ENCODE results near the gene MUC16.
"Not testable (repeated sequence)": the region's sequence is repeated elsewhere in the genome, so short reads cannot be mapped to it uniquely, and the experiment has no call there.

Gene MUC16

GRCh38 chr19:9009935-9010651, at the start of gene MUC16:
MUC16 (minus strand) TSS chr19:9010409.
- DNase-seq (ENCODE audit: low spot score): no peak

GRCh38 chr19:9058905-9059667, 48.9 kb upstream of the MUC16 start:
- no peak for DNase-seq (ENCODE audit: low spot score)

GRCh38 chr19:9057505-9058258, 47.5 kb upstream of the MUC16 start:
- DNase-seq (ENCODE audit: low spot score): no peak

- DNase-seq (ENCODE audit: low spot score): not testable (repeated sequence)
Measured at GRCh38 chr19:9056131-9056530, 45.9 kb upstream of the MUC16 start.

- DNase-seq (ENCODE audit: low spot score): peak; percentile 84
Measured at GRCh38 chr19:9054765-9055164, 44.6 kb upstream of the MUC16 start.

GRCh38 chr19:9054207-9054606, 44.0 kb upstream of the MUC16 start:
- DNase-seq (ENCODE audit: low spot score): no peak

- not testable (repeated sequence) for DNase-seq (ENCODE audit: low spot score)
Measured at GRCh38 chr19:9053674-9054073, 43.5 kb upstream of the MUC16 start.

GRCh38 chr19:9052894-9053293, 42.7 kb upstream of the MUC16 start:
- DNase-seq (ENCODE audit: low spot score): no peak

- no peak for DNase-seq (ENCODE audit: low spot score)
Measured at GRCh38 chr19:9046694-9047093, 36.5 kb upstream of the MUC16 start.

- DNase-seq (ENCODE audit: low spot score): no peak
Measured at GRCh38 chr19:9044449-9044848, 34.2 kb upstream of the MUC16 start.

GRCh38 chr19:9043524-9043923, 33.3 kb upstream of the MUC16 start:
- no peak for DNase-seq (ENCODE audit: low spot score)

GRCh38 chr19:9041023-9041422, 30.8 kb upstream of the MUC16 start:
- DNase-seq (ENCODE audit: low spot score): no peak

- DNase-seq (ENCODE audit: low spot score): no peak
Measured at GRCh38 chr19:9040131-9040530, 29.9 kb upstream of the MUC16 start.

- DNase-seq (ENCODE audit: low spot score): no peak
Measured at GRCh38 chr19:9039728-9040127, 29.5 kb upstream of the MUC16 start.

- no peak for DNase-seq (ENCODE audit: low spot score)
Measured at GRCh38 chr19:9037400-9038062, 27.3 kb upstream of the MUC16 start.

GRCh38 chr19:9032136-9032631, 22.0 kb upstream of the MUC16 start:
- DNase-seq (ENCODE audit: low spot score): no peak

- DNase-seq (ENCODE audit: low spot score): no peak
Measured at GRCh38 chr19:9018163-9018875, 8.1 kb upstream of the MUC16 start.

GRCh38 chr19:9014803-9015202, 4.6 kb upstream of the MUC16 start:
- DNase-seq (ENCODE audit: low spot score): no peak

GRCh38 chr19:9013988-9014387, 3.8 kb upstream of the MUC16 start:
- DNase-seq (ENCODE audit: low spot score): no peak

- DNase-seq (ENCODE audit: low spot score): no peak
Measured at GRCh38 chr19:9011875-9012274, 1.7 kb upstream of the MUC16 start.

GRCh38 chr19:9010693-9011092, 484 bp upstream of the MUC16 start:
- no peak for DNase-seq (ENCODE audit: low spot score)

All from ecto neural progenitor cell (in vitro differentiated cells).